A673 (cell line): ENCODE data around the gene FLT4. TPM values are rescaled to one million over a fixed set of nuclear protein-coding genes. Genes with fewer than 3 reads are reported as not detected.
"Not testable (repeated sequence)": the region's sequence is repeated elsewhere in the genome, so short reads cannot be mapped to it uniquely, and the experiment has no call there.

Source experiments
- BruUV-seq: library from RNA; stranded (reverse); fragments of 400-500 nt; replicated peaks from 2 replicates; lab custom pipeline; 2021; lab: Mats Ljungman, UMichigan
- CTCF ChIA-PET: fragments of 300-600 bp; sonication (Branson Sonifier 250); formaldehyde crosslinking; loops from one replicate; lab custom pipeline; 2022; ENCODE audit warnings: antibody characterized with exemption; lab: Charles Lee
- POLR2A ChIA-PET: fragments of 300-600 bp; sonication (Branson Sonifier 250); formaldehyde crosslinking; loops from one replicate; lab custom pipeline; 2022; ENCODE audit warnings: antibody characterized with exemption; ENCODE audit not compliant: low non-redundant PET; lab: Charles Lee
- DNase-seq: peaks from one replicate; pipeline ENCODE4 v3.0.0-alpha.2; 2015; ENCODE audit warnings: low spot score
- H3K27ac ChIP-seq: fragments of 200-600 bp; sonication (generic); 2 replicates; pipeline ENCODE4 v1.5.1; 2016; ENCODE audit warnings: mixed run types, low read depth, mild to moderate bottlenecking, mixed read lengths, antibody characterized with exemption, low read length; ENCODE audit not compliant: poor library complexity, severe bottlenecking
- H3K27me3 ChIP-seq: fragments of 200-600 bp; sonication (generic); replicated peaks from 2 replicates; pipeline ENCODE4 v1.6.1; 2017; ENCODE audit warnings: mixed run types, low read depth, mild to moderate bottlenecking, mixed read lengths, antibody characterized with exemption, low read length; ENCODE audit not compliant: insufficient read depth, poor library complexity
- H3K36me3 ChIP-seq: fragments of 200-600 bp; sonication (generic); 2 replicates; pipeline ENCODE4 v1.6.1; 2016; ENCODE audit warnings: mixed run types, mild to moderate bottlenecking, mixed read lengths, antibody characterized with exemption, low read length; ENCODE audit not compliant: insufficient read depth, poor library complexity, severe bottlenecking
- H3K4me1 ChIP-seq: fragments of 200-600 bp; sonication (generic); 2 replicates; pipeline ENCODE4 v1.6.1; 2017; ENCODE audit warnings: mixed run types, mild to moderate bottlenecking, mixed read lengths, antibody characterized with exemption, low read length; ENCODE audit not compliant: insufficient read depth, poor library complexity, severe bottlenecking
- H3K4me3 ChIP-seq: fragments of 200-600 bp; sonication (generic); 2 replicates; pipeline ENCODE4 v1.5.1; 2016; ENCODE audit warnings: low read depth, mixed run types, mild to moderate bottlenecking, mixed read lengths, low read length; ENCODE audit not compliant: poor library complexity, severe bottlenecking
- H3K9me3 ChIP-seq: fragments of 200-600 bp; sonication (generic); 2 replicates; pipeline ENCODE4 v1.6.1; 2016; ENCODE audit warnings: mixed run types, low read depth, mild to moderate bottlenecking, mixed read lengths, antibody characterized with exemption, low read length; ENCODE audit not compliant: poor library complexity, severe bottlenecking
- EZH2 ChIP-seq: fragments of 200-600 bp; sonication (generic); IDR thresholded peaks from 2 replicates; pipeline ENCODE4 v1.6.1; 2017; ENCODE audit warnings: borderline replicate concordance, low read depth, mild to moderate bottlenecking, mixed read lengths, antibody characterized with exemption, low read length; ENCODE audit not compliant: poor library complexity, severe bottlenecking
- intact Hi-C: fragments of 100-400 bp; cut with micrococcal nuclease; formaldehyde crosslinking; loops from one replicate; pipeline ENCODE4 v1.10.0; 2022; ENCODE audit not compliant: unreplicated experiment
- total RNA-seq: library from RNA; stranded (reverse); gene quantifications from 2 replicates; pipeline ENCODE4 v1.2.3, GENCODE V29; 2021
- TF ChIP-seq, protein P1 (sequence below): fragments of 300-800, 200-600 bp; sonication (generic); conservative IDR thresholded peaks from 2 replicates; pipeline ENCODE4 v1.5.1; 2017; ENCODE audit warnings: low read depth, mild to moderate bottlenecking, antibody characterized with exemption, low read length, moderate library complexity, mixed read lengths

Gene FLT4
- total RNA-seq, 1 experiment from 2014 or later = 8.6 TPM

DNA sequence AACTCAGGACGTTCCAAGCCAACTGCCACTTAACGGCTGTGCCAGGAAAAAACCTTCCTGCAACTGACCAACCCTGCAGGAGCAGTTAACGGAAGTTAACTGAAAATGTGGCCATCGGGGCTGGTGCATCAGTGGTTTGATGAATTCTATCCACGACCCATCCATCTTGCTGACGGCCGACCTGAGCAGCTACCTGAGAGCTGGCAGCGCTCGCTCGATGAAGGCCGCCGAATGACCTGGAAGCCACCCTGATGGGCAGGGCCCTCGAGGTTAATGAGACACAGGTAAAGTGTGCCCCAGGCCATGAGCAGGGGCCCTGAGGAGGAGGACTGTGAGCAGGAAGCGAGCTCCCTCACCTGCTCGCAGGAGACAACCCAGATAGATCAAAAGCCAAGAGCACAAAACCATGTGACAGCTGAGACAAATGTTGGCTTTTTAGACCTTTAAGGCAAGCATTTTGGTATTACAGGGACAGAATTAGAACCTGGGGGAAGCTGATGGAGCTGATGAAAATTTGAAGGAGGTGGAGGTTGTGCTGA is 35.3 kb upstream of the FLT4 start:
- no peak overlapping the region for H3K4me3 ChIP-seq
- TF ChIP-seq EZH2 = no peak
- TF ChIP-seq, protein P1, sequence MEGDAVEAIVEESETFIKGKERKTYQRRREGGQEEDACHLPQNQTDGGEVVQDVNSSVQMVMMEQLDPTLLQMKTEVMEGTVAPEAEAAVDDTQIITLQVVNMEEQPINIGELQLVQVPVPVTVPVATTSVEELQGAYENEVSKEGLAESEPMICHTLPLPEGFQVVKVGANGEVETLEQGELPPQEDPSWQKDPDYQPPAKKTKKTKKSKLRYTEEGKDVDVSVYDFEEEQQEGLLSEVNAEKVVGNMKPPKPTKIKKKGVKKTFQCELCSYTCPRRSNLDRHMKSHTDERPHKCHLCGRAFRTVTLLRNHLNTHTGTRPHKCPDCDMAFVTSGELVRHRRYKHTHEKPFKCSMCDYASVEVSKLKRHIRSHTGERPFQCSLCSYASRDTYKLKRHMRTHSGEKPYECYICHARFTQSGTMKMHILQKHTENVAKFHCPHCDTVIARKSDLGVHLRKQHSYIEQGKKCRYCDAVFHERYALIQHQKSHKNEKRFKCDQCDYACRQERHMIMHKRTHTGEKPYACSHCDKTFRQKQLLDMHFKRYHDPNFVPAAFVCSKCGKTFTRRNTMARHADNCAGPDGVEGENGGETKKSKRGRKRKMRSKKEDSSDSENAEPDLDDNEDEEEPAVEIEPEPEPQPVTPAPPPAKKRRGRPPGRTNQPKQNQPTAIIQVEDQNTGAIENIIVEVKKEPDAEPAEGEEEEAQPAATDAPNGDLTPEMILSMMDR = no peak
- intact Hi-C loops = no loop called here
- peaks cover 20% of the 10 kb centered on the region for H3K27me3 ChIP-seq
- H3K9me3 ChIP-seq = no peaks in the 10 kb centered on the region
- no peaks in the 10 kb centered on the region for H3K4me1 ChIP-seq
- ChIA-PET CTCF (no interaction called here), POLR2A (no interaction called here)
- no peaks in the 10 kb centered on the region for H3K36me3 ChIP-seq
- DNase-seq = no peak
- no peak overlapping the region for H3K27ac ChIP-seq
- no TSS peak for BruUV-seq

DNA sequence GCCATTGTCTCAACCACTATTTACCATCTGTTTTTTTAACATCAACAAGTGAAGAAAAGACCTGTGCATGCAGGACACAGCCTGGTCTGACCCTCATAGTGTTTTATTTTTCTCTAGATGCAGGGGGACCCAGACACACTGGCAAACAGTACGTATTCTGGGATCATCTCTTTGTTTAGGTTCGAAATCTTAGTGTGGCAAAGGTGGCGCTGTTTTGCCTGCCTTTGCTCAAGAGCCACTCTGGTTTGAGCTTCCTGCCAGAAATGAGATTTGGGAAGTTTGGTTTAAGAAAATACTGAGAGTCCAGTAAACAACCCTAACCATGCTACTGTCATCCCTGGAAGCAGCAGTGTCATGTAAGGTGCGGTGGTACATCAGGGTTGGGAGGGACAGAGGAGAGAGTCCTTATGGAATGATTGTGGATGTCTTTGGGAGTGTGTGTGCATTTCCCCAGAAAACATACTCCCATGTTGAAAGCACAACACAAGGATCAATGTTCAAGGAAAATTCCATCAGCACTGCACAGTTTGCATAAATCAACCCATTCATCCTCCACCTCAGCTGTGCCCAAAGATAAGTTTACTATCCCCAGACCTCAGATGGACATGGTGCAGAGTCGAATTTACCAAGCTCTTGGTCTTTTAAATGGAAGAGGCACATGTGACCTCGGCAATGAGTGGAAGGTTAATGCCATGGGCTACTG is 34.0 kb upstream of the FLT4 start:
- H3K4me3 ChIP-seq = no peak overlapping the region
- no peak for TF ChIP-seq EZH2
- TF ChIP-seq, protein P1 = peak; percentile 28; the same call in 1 of the 2 replicates
- no peak for DNase-seq
- no peaks in the 10 kb centered on the region for H3K4me1 ChIP-seq
- H3K9me3 ChIP-seq = no peaks in the 10 kb centered on the region
- peaks cover 9% of the 10 kb centered on the region for H3K27me3 ChIP-seq
- CTCF ChIA-PET = no interaction called here
- no peaks in the 10 kb centered on the region for H3K36me3 ChIP-seq
- no peak overlapping the region for H3K27ac ChIP-seq
- intact Hi-C loops = no loop called here
- no TSS peak for BruUV-seq
- POLR2A ChIA-PET = no interaction called here

GRCh38 chr5:180682560-180682959 is 33.2 kb upstream of the FLT4 start:
- peaks cover 9% of the 10 kb centered on the region for H3K27me3 ChIP-seq
- H3K9me3 ChIP-seq = no peaks in the 10 kb centered on the region
- CTCF ChIA-PET = no interaction called here
- TF ChIP-seq, protein P1 = no peak
- TF ChIP-seq EZH2 = no peak
- no peak for DNase-seq
- H3K4me3 ChIP-seq = no peak overlapping the region
- no peaks in the 10 kb centered on the region for H3K36me3 ChIP-seq
- intact Hi-C loops = no loop called here
- H3K4me1 ChIP-seq = no peaks in the 10 kb centered on the region
- POLR2A ChIA-PET = no interaction called here
- no peak overlapping the region for H3K27ac ChIP-seq
- no TSS peak for BruUV-seq

GRCh38 chr5:180682008-180682407 is 32.6 kb upstream of the FLT4 start:
- intact Hi-C loops, POLR2A ChIA-PET, H3K27me3 ChIP-seq, CTCF ChIA-PET, H3K4me3 ChIP-seq, H3K4me1 ChIP-seq, H3K9me3 ChIP-seq, H3K36me3 ChIP-seq, H3K27ac ChIP-seq, DNase-seq, BruUV-seq: not testable (repeated sequence)

DNA sequence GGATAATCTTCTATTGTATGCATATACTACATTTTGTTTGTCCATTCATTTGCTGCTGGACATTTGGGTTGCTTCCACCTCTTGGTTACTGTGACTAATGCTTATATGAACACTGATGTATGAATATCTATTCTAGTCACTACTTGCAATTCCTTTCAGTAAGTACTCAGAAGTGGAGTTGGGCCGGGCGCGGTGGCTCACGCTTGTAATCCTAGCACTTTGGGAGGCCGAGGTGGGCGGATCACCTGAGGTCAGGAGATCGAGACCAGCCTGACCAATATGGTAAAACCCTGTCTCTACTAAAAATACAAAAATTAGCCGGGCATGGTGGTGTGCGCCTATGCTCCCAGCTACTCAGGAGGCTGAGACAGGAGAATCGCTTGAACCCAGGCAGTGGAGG is 28.9 kb upstream of the FLT4 start:
- intact Hi-C loops, BruUV-seq, H3K4me3 ChIP-seq, H3K36me3 ChIP-seq, POLR2A ChIA-PET, CTCF ChIA-PET, H3K9me3 ChIP-seq, H3K27ac ChIP-seq, DNase-seq, H3K4me1 ChIP-seq: not testable (repeated sequence)
- H3K27me3 ChIP-seq = peaks cover 13% of the 10 kb centered on the region
